Left ventricle myocardium superior (tissue), 1 donor: ENCODE results near the gene ETV7. TPM values are rescaled to one million over a fixed set of nuclear protein-coding genes. Genes with fewer than 3 reads are reported as not detected.
"Not testable (repeated sequence)": the region's sequence is repeated elsewhere in the genome, so short reads cannot be mapped to it uniquely, and the experiment has no call there.

ENCODE experiments used
- ATAC-seq: fragments of 200-7000 bp; cut with Tn5 transposase; one replicate; pipeline ENCODE4 v1.9.1; 2020; ENCODE audit warnings: mild to moderate bottlenecking, moderate library complexity
- DNase-seq: peaks from one replicate; pipeline ENCODE4 v3.0.0-alpha.2; 2020
- intact Hi-C: fragments of 100-400 bp; cut with micrococcal nuclease; formaldehyde crosslinking; loops from one replicate; pipeline ENCODE4 v1.11.0; 2022
- long read RNA-seq: library from polyadenylated mRNA; unstranded; transcript quantifications from one replicate; pipeline ENCODE4 v2.0.0, GENCODE V29; 2021
- total RNA-seq: library from RNA; stranded (reverse); fragmentation: NEBNext Ultra II Directional; extraction: Animal tissue kit (Norgen Biotek cat#: 25700); gene quantifications from one replicate; pipeline ENCODE4 v1.2.1, GENCODE V29; 2021
- donor health status: DM: no; HTN: yes; CAD: no; lungs with severe emphysema.

Gene ETV7
- 0.15 TPM for total RNA-seq
- long read RNA-seq, partial matches to known transcripts, result 0 of 1 reads
- long read RNA-seq, other reads (novel, unspliced or antisense), result 0 of 1 reads

DNA sequence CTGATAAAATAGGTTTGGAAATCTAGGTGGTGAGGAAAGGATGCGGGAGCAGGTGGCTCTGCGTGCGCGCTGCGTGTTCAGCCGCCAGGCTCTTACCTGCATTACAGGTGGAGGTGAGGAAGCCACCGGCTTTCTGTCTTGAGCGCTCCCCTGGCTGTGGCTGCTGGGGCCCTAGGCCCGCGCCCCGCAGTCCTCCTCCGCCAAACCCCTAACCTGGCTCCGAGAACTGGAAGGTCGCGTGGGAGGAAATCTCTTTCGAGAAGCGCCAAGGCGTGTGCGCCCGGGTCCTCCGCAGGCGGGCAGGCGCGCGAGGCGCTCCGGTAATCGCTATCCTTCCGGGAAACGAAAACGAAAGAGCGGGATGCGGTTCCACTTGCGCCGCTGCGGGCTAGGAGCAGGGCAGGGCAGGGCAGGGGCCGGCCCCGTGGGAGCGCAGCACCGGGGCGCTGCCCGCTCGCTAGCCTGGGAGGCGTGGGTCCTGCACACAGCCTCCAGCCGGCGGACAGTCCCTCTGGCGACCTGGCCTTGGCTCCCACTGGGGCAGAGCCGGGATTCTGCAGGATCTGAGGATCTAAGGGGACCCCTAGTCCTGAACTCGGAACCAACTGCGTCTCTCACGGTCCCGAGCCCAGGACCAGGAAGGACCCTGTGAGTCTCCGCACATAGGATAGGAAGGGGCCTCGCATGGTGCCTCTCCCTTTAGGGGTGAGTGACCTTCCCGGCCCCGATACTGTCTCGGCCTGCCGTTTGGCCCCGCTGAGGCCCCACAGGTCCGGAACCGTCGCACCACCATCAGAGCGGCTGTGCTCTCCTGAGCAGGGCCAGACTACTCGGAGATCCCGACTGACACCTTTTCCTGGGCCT, at the start of gene ETV7:
Gene ETV7 (minus strand): TSS at position 230 of the 864 bp plus-strand sequence. CDS start 128 bp downstream, at position 102.
- intact Hi-C loops, result no loop called here
- DNase-seq, result peak; percentile 40
- peak; percentile 70 for ATAC-seq

DNA sequence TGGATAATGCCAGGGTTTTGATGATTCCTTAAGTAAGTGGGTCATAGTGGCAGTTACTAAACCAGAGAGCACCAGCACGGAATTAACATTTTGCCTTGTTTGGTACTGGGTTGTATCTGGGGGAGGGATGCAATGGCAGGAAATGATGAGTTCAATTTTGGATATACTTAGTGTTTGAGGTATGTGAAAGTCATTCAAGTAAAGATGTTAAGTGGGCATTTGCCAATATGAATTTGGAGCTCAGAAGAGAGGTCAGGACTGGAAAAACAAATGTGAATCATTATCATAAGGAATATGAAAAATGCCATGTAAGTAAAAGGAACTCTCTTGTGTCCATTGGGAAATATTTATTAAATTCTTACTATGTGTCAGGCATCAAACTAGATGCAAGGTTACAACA, 49.0 kb upstream of the ETV7 start:
- intact Hi-C loops, result no loop called here
- no peak for ATAC-seq
- DNase-seq, result no peak

DNA sequence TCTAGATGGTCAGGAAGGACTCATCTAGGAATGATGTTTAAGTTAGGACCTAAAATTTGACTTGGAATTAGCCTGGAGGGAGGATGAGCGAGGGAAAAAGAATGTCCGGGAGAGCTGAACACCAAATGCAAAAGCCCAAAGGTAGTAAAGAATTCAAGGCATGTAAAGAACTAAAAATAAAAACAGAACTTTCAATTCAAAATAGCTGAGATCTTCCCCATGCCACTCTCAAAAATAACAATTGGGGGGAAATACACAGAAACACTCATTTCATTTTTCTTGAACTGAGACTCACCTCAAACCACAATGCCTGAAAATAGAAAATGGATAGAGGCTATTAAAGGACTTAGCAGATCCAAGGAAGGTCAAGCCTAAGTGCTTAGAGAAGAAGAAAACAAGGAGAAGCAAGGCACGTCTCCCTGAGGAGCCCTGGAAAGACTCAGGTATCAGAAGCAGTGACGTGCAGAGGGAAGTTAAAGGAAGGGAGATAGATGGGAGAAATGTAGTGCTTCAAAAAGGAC, 44.7 kb upstream of the ETV7 start:
- intact Hi-C loops, result no loop called here
- DNase-seq (no peak), ATAC-seq (no peak)

DNA sequence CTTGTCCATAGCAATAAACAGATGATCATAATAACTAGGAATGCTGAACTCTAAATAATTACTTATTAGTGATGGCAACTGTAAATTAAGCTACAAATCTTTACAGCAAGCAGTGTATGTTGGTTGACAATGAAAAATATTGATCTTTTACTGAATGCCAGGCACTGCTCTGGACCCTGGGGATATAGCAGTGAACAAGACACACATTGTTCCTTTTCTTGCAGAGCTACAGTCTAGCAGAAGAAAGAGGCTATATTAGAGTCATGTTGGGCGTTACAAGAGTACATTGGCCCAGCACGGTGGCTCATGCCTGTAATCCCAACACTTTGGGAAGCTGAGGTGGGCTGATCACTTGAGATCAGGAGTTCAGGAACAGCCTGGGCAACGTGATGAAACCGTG, 43.7 kb upstream of the ETV7 start:
- no peak for DNase-seq
- ATAC-seq, result no peak
- intact Hi-C loops, result no loop called here

DNA sequence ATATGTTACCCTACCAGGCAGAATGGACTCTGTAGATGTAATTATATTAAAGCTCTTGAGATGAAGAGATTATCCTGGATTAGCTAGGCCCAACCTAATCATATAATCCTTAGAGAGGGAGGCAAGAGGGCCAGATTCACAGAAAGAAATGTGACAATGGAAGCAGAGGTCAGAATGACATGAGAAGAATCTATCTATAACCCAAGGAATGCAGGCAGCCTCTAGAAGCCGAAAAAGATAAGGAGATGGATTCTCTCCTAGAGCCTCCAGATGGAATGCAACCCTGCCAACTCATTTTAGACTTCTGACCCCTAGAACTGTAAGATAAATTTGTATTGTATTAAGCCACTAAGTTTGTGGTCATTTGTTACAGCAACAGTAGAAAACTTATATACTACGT, 42.9 kb upstream of the ETV7 start:
- DNase-seq (no peak), ATAC-seq (no peak)
- intact Hi-C loops, result no loop called here

DNA sequence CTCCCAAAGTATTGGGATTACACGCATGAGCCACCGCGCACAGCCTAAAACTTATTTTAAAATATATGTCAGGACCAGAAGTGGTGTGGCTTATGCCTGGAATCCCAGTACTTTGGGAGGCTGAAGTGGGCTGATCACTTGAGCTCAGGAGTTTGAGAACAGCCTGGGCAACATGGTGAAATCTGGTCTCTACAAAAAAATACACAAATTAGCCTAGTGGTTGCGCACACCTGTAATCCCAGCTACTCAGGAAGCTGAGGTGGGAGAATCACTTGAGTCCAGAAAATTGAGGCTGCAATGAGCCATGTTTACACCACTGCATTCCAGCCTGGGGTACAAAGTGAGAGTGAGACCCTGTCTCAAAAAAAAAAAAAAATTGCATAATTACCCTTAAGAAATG, 41.4 kb upstream of the ETV7 start:
- intact Hi-C loops, result no loop called here
- DNase-seq (no peak), ATAC-seq (no peak)

DNA sequence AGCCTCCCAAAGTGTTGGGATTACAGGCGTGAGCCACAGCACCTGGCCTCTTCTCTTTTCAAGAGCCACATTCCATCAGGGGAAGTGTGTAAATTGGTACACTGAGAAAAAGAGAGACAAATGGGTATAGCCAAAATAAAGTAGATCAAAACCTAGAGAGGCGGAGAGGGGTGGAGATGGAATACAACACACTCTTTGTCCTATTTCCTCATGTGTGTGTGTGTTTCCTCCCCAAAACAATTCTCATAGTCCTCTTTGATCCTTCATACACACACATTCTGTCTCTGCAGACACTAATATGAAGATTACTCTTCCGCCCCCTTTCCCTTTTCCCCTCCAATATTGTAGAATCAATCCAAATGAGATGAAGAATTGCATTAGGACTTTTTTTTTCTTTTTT, 39.2 kb upstream of the ETV7 start:
- ATAC-seq (no peak), DNase-seq (no peak)
- intact Hi-C loops, result no loop called here

DNA sequence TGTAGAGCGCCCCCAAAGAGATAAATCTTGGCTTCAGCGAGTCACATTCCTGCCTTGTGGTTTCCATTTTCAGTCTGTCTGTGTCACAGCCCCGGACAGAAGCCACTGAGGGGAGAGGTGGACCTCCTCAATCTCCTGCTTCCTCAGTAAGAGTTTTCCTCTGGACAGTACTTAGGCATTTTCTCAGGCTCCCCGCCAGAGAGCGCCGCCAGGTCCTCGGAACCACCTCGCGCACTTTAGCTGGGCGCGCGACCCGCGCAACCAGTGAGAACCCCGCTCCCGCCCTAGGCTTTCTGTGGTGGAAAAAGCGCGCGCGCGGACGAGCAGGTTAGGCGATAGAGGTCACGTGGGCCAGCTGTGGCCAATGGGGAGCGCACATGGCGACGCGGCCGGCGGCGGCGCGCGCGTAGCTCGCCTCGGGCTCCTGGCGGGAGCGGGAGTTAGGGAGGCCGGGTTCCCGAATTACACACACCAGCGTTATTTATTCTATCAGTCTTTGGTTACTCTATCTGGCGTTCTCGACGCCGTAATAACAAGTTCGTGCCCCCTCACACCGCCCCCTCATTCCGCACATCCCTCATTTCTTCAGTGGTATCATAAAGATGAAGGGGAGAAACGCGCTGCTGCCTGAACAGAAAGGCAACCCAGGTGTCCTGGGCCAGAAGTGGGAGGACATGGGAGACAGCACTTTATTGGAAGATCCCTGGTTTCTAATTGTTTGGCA, 35.8 kb upstream of the ETV7 start:
- intact Hi-C loops, result no loop called here
- ATAC-seq (peak; percentile 100), DNase-seq (peak; percentile 99)

DNA sequence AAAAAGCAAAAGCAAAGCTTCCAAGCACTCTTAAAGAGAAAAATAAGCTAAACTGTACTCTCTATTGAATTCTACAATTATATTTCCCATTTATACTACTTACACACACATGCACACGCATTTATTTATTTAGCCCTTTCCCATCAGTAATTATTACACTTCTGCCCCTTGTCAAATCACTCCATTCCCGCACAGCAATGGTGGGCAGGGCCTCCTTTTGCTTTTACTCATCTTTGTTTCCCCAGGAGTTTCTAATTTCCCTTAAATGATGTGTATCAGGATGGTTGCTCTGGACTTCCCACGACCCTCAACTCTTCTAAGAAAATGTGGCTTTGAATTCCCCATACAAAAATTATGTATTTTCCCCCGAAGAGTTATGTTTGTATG, 35.2 kb upstream of the ETV7 start:
- intact Hi-C loops, result no loop called here
- no peak for DNase-seq
- ATAC-seq, result no peak

DNA sequence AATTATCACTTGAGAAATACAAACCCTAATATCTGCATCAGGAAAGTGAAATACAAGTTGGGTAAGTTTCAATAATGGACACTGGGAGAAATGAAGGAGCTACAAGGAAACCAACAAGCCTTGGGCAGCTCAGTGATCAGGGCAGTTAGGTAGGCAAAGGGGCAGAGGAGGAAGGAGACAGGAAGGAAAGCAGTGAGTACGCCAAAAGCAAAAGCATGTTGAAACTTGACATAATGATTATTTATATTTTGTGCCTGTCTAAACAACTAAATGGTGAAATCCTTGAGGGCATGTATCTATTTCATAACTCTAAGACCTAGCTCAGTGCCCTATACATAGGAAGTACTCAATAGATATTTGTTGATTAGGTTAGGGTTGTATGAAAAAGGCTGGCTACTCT, 31.8 kb upstream of the ETV7 start:
- intact Hi-C loops, result no loop called here
- no peak for DNase-seq
- ATAC-seq, result no peak

DNA sequence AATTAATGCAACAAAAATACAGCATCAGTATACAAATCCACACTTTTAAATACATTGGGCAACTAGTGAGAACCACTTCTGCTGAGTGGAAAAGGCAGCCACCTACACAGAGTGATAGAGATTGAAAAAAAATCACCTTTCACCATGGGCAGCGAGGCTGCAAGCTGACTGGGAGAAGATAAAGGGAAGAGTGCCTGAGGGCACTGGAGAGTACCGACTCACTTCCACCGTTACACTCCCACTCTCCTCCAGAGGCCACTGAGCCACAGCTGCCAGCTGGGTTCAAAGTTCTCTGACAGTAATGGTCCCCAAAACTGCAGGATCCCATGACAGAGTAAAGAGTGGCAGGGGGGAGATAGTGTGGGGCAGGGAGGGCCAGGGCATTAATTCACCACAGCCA, 31.1 kb upstream of the ETV7 start:
- intact Hi-C loops, result no loop called here
- no peak for ATAC-seq
- no peak for DNase-seq

DNA sequence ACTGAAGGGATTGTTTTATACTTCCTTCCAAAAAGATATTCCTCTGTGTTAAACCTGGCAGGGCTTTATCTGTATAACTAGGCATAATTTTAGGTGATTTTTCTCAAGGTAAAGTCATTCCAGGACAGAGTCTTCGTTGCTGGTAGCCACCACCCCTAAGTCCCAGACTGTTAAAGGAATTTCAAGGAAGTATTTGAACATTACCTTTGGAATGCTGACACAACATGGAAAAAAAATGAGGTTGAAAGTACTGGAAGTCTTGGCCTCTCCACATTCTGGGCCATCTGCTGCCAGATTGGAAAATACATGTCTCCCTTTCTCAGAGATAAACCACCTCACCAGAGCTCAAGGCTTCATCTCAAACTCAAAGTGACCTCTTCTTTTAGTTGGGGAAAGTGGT, 27.0 kb upstream of the ETV7 start:
- intact Hi-C loops, result no loop called here
- ATAC-seq (no peak), DNase-seq (no peak)

DNA sequence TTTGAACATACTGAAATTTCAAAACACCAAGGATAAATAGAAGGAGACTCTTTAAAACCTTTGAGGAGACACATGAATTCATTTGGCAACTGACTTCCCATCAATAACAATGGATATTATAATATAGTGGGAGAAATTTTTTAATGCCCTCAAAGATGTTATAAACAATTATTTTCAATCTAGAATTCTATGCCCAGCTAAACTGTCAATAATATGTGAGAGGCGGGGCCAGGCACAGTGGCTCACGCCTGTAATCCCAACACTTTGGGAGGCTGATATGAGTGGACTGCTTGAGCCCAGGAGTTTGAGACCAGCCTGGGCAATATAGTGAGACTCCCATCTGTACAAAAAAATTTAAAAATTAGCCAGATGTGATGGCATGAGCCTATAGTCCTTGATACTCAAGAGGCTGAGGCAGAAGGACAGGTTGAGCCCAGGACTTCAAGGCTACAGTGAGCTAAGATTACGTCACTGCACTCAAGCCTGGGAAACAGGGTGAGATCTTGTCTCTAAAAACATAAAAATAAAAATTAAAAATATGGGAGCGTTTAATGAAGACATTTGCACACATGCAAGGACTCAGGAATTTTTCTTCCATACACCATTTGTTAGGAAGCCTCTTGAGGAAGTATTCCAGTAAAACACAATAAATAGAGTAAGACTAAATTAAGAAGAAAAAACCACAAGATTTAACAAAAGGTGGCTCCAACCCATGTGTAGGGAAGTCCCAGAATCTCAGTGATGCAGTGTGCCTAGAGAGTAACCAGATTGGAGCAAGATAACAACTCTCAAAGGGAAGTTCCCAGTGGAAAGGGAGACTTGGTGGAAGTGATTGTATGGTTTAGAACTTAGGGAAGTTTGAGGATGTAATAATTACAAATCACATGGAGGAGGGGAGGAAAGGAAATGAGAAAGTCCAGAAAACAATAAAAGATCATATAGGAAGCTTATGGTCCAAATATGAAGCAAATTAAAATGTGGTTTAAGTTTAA, 26.3 kb upstream of the ETV7 start:
- intact Hi-C loops, result no loop called here
- ATAC-seq, result no peak
- DNase-seq, result no peak

DNA sequence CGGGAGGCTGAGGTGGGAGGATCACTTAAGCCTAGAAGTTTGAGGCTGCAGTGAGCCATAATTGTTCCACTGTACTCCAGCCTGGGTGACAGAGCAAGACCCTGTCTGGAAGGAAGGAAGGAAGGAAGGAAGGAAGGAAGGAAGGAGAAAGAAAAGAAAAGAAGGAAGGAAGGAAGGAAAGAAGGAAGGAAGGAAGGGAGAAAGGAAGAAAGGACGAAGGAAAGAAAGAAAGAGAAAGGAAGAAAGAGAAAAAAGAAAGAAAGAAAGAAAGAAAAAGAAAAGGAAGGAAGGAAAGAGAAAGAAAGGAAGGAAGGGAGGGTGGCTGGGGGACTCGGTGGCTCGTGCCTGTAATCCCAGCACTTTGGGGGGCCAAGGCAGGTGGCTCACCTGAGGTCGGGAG, 22.2 kb upstream of the ETV7 start:
- ATAC-seq, intact Hi-C loops, DNase-seq: not testable (repeated sequence)

DNA sequence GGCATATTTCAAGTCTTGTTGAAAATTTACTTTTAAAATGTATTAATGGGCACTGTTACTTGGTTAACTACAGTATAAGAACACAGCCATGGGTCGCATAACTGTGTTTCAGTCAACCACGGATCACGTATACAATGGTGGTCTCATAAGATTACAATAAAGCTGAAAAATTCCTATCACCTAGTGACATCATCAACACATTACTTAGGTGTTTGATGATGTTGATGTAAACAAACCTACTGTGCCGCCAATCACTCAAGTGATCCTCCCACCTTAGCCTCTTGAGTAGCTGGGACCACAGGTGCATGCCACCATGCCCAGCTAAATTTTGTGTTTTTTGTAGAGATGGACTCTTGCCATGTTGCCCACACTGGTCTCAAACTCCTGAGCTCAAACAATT, 16.7 kb upstream of the ETV7 start:
- intact Hi-C loops, result no loop called here
- DNase-seq (no peak), ATAC-seq (no peak)

DNA sequence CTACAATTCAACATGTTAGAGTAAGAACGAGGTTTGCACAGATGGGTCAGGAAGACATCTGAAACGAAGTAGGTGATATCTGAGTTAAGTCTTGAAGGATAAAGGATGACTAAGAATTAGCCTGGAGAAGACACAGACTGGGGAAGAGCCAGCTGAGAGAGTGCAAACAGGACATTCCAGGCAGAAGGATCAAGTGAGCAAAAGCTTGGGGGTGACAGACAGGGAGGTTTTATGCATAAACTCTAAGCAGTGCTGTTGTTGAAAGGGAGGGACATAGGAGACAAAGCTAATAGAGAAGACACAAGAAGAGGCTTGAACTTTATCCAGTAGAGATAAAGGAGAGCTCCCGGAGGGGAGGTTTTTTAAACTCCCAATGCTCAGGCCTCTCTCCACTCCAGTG, 15.0 kb upstream of the ETV7 start:
- ATAC-seq (no peak), DNase-seq (no peak)
- intact Hi-C loops, result no loop called here

DNA sequence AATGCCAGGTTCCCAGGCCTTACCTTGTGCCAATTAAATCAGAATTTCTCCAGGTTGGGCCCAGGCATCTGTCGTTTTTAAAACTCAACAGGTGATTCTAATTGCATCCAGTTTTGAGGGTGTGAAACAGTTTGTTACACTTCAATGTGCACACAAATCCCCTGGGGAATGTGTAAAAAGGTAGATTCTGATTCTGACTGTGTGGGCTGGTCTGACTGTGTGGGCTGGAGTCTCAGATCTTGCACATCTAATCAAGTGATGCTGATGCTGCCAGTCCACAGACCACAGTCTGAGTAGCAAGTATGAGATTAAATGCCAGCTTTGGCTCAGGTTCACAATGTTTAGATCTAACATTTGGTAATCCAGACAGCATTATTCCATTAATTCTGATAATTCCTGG, 12.5 kb upstream of the ETV7 start:
- intact Hi-C loops, result no loop called here
- ATAC-seq, result no peak
- DNase-seq, result no peak

DNA sequence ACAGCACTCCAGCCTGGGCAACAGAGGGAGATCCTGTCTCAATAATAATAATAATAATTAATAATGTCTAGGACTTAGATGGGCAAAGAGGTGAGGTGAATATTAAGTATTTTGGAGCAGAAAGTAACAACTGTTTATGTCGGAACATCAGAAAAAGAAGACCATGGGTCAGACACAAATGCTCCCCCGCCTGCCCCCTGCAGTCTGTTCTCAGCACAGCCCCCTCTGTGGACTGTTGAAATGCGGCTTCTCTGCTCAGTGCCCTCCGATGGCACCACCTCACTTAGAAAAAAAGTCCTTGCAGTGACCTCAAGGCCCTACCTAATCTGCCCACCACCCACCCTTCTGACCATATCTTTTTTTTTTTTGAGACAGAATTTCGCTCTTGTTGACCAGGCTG, 5.2 kb upstream of the ETV7 start:
- intact Hi-C loops, result no loop called here
- ATAC-seq (no peak), DNase-seq (no peak)

DNA sequence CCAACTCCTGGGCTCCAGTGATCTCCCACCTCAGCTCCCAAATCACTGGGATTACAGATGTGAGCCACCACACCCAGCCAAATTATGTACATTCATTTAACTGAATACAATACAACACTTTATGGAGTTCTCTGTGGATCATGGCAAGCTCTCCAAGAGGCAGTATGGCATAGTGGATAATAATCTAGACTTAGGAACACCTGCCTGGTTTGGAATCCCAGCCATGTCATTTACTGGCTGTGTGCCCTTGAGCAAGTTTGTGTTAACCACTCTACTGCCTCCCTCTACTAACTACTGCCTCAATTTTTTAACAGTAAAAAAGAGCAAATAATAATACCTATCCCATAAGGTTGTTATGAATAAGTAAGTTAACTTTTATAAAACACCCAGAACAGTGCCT, 1.9 kb upstream of the ETV7 start:
- no peak for DNase-seq
- intact Hi-C loops, result no loop called here
- no peak for ATAC-seq
